Spleen (tissue), 7 donors: ENCODE measurements around the gene PCSK4.

Experiments
- CTCF ChIP-seq, 11 experiments: fragments of 200-600 bp in 7 of 11; fragments of 450-650 bp in 4 of 11; sonication (generic) in 4 of 11; IDR thresholded peaks in 8 of 11; conservative IDR thresholded peaks in 3 of 11; 1 replicate in 7 of 11; 2 replicates in 4 of 11; pipeline versions ENCODE4 v1.4.0 to v1.8.0; 2016 to 2021; ENCODE audit warnings: antibody characterized with exemption in 11 of 11, inconsistent platforms in 4 of 11, mild to moderate bottlenecking in 1 of 11
- POLR2AphosphoS5 ChIP-seq, 3 donors: sonication (generic); formaldehyde crosslinking; IDR thresholded peaks; one replicate each; pipeline ENCODE4 v1.5.1; 2017; ENCODE audit warnings: antibody characterized with exemption in 3 of 3
- donor health status: DM: no; HTN: no; CAD: no; lungs with moderate emphysema.
- donor health status: DM: no; HTN: no; CAD: no.
- donor health status: DM: no; HTN: no; CAD: no.

- TF ChIP-seq CTCF (IDR thresholded peaks at IDR 0.05 in 8 of 11, conservative IDR thresholded peaks at IDR 0.05 in 3 of 11) (no peak), POLR2AphosphoS5 (IDR thresholded peaks at IDR 0.05) (peak in 2 of 3 donors; percentile 3 to 47)
These were observed 33.8 kb downstream of the PCSK4 start for GRCh38 chr19:1456121-1456900.
